WTC11 (cell line): ENCODE measurements around the gene GPR155. TPM values are rescaled to one million over a fixed set of nuclear protein-coding genes. Genes with fewer than 3 reads are reported as not detected.

Source experiments
- ATAC-seq: fragments of 200-7000 bp; cut with Tn5 transposase; 2 replicates; pipeline ENCODE4 v1.10.0; 2021; ENCODE audit warnings: mild to moderate bottlenecking, moderate library complexity
- CTCF ChIA-PET: fragments of 300-600 bp; sonication (Branson Sonifier 250); formaldehyde crosslinking; loops from one replicate; lab custom pipeline; 2021; ENCODE audit warnings: antibody characterized with exemption; lab: Charles Lee
- POLR2A ChIA-PET: fragments of 350-600 bp; sonication (Branson Sonifier 250); formaldehyde crosslinking; loops from one replicate; lab custom pipeline; 2021; ENCODE audit warnings: antibody characterized with exemption; lab: Charles Lee
- DNase-seq: peaks from one replicate; pipeline ENCODE4 v3.0.0; 2021; ENCODE audit warnings: low spot score
- H3K27ac Mint-ChIP-seq: 2 replicates; pipeline ENCODE4 v1.8.0; 2021; ENCODE audit warnings: mixed read lengths
- H3K27me3 Mint-ChIP-seq: 2 replicates; pipeline ENCODE4 v1.8.0; 2021; ENCODE audit warnings: low read depth, mild to moderate bottlenecking, moderate library complexity, mixed read lengths
- H3K36me3 Mint-ChIP-seq: 2 replicates; pipeline ENCODE4 v1.8.0; 2021; ENCODE audit warnings: mixed read lengths
- H3K4me1 Mint-ChIP-seq: 2 replicates; pipeline ENCODE4 v1.8.0; 2022; ENCODE audit warnings: mixed read lengths
- H3K4me3 Mint-ChIP-seq: 2 replicates; pipeline ENCODE4 v1.8.0; 2021; ENCODE audit warnings: mild to moderate bottlenecking, moderate library complexity, mixed read lengths
- H3K9me3 Mint-ChIP-seq: 2 replicates; pipeline ENCODE4 v1.8.0; 2021; ENCODE audit warnings: mixed read lengths
- CDX4 ChIP-seq: fragments of 250-450 bp; sonication (Bioruptor Pico); IDR thresholded peaks from 2 replicates; pipeline ENCODE4 v1.9.0; 2021; ENCODE audit warnings: moderate library complexity, mild to moderate bottlenecking, inconsistent platforms, borderline replicate concordance
- ELF4 ChIP-seq: sonication (generic); formaldehyde crosslinking; IDR thresholded peaks from 2 replicates; pipeline ENCODE4 v1.8.1; 2022; ENCODE audit warnings: low read depth, mild to moderate bottlenecking, moderate library complexity, missing genetic modification reagents
- FOXJ3 ChIP-seq: sonication (generic); formaldehyde crosslinking; IDR thresholded peaks from 2 replicates; pipeline ENCODE4 v1.9.0; 2021; ENCODE audit warnings: missing genetic modification reagents, mild to moderate bottlenecking, borderline replicate concordance
- FOXK1 ChIP-seq: sonication (generic); formaldehyde crosslinking; IDR thresholded peaks from 2 replicates; pipeline ENCODE4 v1.8.0; 2022; ENCODE audit warnings: mild to moderate bottlenecking, moderate library complexity, missing genetic modification reagents
- GRHL2 ChIP-seq: fragments of 250-450 bp; sonication (Bioruptor Pico); IDR thresholded peaks from 2 replicates; pipeline ENCODE4 v1.8.0; 2022; ENCODE audit warnings: mild to moderate bottlenecking, moderate library complexity; ENCODE audit not compliant: insufficient replicate concordance, severe bottlenecking
- IRF1 ChIP-seq: sonication (generic); formaldehyde crosslinking; IDR thresholded peaks from 2 replicates; pipeline ENCODE4 v1.8.0; 2023; ENCODE audit warnings: missing genetic modification reagents
- MAX ChIP-seq: sonication (generic); formaldehyde crosslinking; IDR thresholded peaks from 2 replicates; pipeline ENCODE4 v1.8.0; 2022; ENCODE audit warnings: mild to moderate bottlenecking, missing genetic modification reagents
- SMAD3 ChIP-seq: sonication (generic); formaldehyde crosslinking; IDR thresholded peaks from 2 replicates; pipeline ENCODE4 v1.8.0; 2022; ENCODE audit warnings: missing genetic modification reagents, mild to moderate bottlenecking, borderline replicate concordance
- STAT6 ChIP-seq: sonication (generic); formaldehyde crosslinking; conservative IDR thresholded peaks from 2 replicates; pipeline ENCODE4 v1.8.1; 2023; ENCODE audit warnings: mild to moderate bottlenecking, low read depth, missing genetic modification reagents, moderate library complexity
- USF1 ChIP-seq: sonication (generic); formaldehyde crosslinking; IDR thresholded peaks from 2 replicates; pipeline ENCODE4 v1.8.0; 2022; ENCODE audit warnings: mild to moderate bottlenecking, missing genetic modification reagents
- ZBTB43 ChIP-seq: sonication (generic); formaldehyde crosslinking; IDR thresholded peaks from 2 replicates; pipeline ENCODE4 v1.8.1; 2023; ENCODE audit warnings: mild to moderate bottlenecking, missing genetic modification reagents
- ZNF121 ChIP-seq: sonication (generic); formaldehyde crosslinking; IDR thresholded peaks from 2 replicates; pipeline ENCODE4 v1.8.0; 2023; ENCODE audit warnings: missing genetic modification reagents
- ZNF512 ChIP-seq: sonication (generic); formaldehyde crosslinking; IDR thresholded peaks from 2 replicates; pipeline ENCODE4 v1.8.1; 2022; ENCODE audit warnings: missing genetic modification reagents, borderline replicate concordance
- ZNF671 ChIP-seq: fragments of 250-450 bp; sonication (Bioruptor Pico); IDR thresholded peaks from 2 replicates; pipeline ENCODE4 v1.8.0; 2021; ENCODE audit warnings: mild to moderate bottlenecking
- total RNA-seq: library from RNA; stranded (reverse); gene quantifications from 3 replicates; pipeline ENCODE4 v1.2.3, GENCODE V29; 2021

Gene GPR155
- total RNA-seq, 1 experiment from 2014 or later, result 0.74 TPM

GRCh38 chr2:174535757-174536703 lies 49.2 kb upstream of the GPR155 start:
- Mint-ChIP-seq H3K27ac (no peak overlapping the region), H3K4me1 (no peaks in the 10 kb centered on the region), H3K27me3 (no peaks in the 10 kb centered on the region; the same call in 1 of the 2 replicates), H3K9me3 (no peaks in the 10 kb centered on the region), H3K36me3 (no peaks in the 10 kb centered on the region), H3K4me3 (no peak overlapping the region)
- DNase-seq (no peak), ATAC-seq (no peak)
- TF ChIP-seq ZNF512 (CRISPR knock-in tag) (no peak), SMAD3 (CRISPR knock-in tag) (no peak), MAX (CRISPR knock-in tag) (no peak), IRF1 (no peak), CDX4 (CRISPR knock-in tag) (no peak), FOXJ3 (CRISPR knock-in tag) (no peak), GRHL2 (CRISPR knock-in tag) (no peak)
- ChIA-PET CTCF (interaction anchor here (2.7 to 3.1 kb wide), 2 partner anchors 11 to 73 kb away, joined by 12 to 23 read pairs; no protein-coding TSS in a partner anchor), POLR2A (no interaction called here)

GRCh38 chr2:174535083-174535482 lies 48.3 kb upstream of the GPR155 start:
- ChIA-PET POLR2A (no interaction called here), CTCF (interaction anchor here (1.3 to 3.1 kb wide), 3 partner anchors 12 to 72 kb away, joined by 7 to 23 read pairs (median 12); no protein-coding TSS in a partner anchor)
- H3K9me3 Mint-ChIP-seq, result no peaks in the 10 kb centered on the region
- no peaks in the 10 kb centered on the region for H3K36me3 Mint-ChIP-seq
- DNase-seq, result no peak
- H3K27me3 Mint-ChIP-seq, result no peaks in the 10 kb centered on the region; the same call in 1 of the 2 replicates
- H3K4me1 Mint-ChIP-seq, result no peaks in the 10 kb centered on the region
- no peak overlapping the region for H3K4me3 Mint-ChIP-seq
- TF ChIP-seq ZNF671 (CRISPR knock-in tag) (no peak), ZBTB43 (no peak), FOXK1 (CRISPR knock-in tag) (no peak), STAT6 (no peak), ZNF121 (no peak), ELF4 (no peak), USF1 (CRISPR knock-in tag) (no peak)
- no peak overlapping the region for H3K27ac Mint-ChIP-seq
- ATAC-seq, result no peak
